Stimulated activated effector memory CD8-positive, alpha-beta T cell treated with anti-CD3 and anti-CD28 coated beads, Interleukin-12 subunit alpha, Interleukin-12 subunit beta, amount 100 ng/mL, for 72 hours (primary cell): ENCODE results near the gene ME3.
A peak's percentile ranks its signal among the peaks of the same experiment; 100 is the strongest.
"Not testable (repeated sequence)": the region's sequence is repeated elsewhere in the genome, so short reads cannot be mapped to it uniquely, and the experiment has no call there.

Experiments
- ATAC-seq: fragments of 150-1000 bp; cut with Tn5 transposase; 2 replicates; pipeline ENCODE4 v1.10.0; 2021
- DNase-seq, 2 donors: peaks; one replicate each; pipeline ENCODE4 v3.0.0; 2021 to 2022; ENCODE audit warnings: low spot score in 2 of 2
- H3K27ac Mint-ChIP-seq: one replicate; pipeline ENCODE4 v1.8.0; 2022; ENCODE audit warnings: mild to moderate bottlenecking, mixed read lengths
- H3K36me3 Mint-ChIP-seq: one replicate; pipeline ENCODE4 v1.8.0; 2022; ENCODE audit warnings: mild to moderate bottlenecking, mixed read lengths
- H3K4me1 Mint-ChIP-seq: one replicate; pipeline ENCODE4 v1.8.0; 2022; ENCODE audit warnings: mixed read lengths
- H3K4me3 Mint-ChIP-seq: one replicate; pipeline ENCODE4 v1.8.0; 2022; ENCODE audit warnings: mild to moderate bottlenecking, mixed read lengths
- H3K9me3 Mint-ChIP-seq: one replicate; pipeline ENCODE4 v1.8.0; 2022; ENCODE audit warnings: mixed read lengths

The ME3 gene

GRCh38 chr11:86443415-86443814, 229.0 kb downstream of the ME3 start:
- Mint-ChIP-seq H3K27ac (peak overlapping the region; percentile 11), H3K4me3 (no peak overlapping the region), H3K9me3 (no peaks in the 10 kb centered on the region), H3K4me1 (peaks cover 22% of the 10 kb centered on the region), H3K36me3 (no peaks in the 10 kb centered on the region)
- DNase-seq (no peak), ATAC-seq (no peak)

- Mint-ChIP-seq H3K36me3 (no peaks in the 10 kb centered on the region), H3K9me3 (no peaks in the 10 kb centered on the region), H3K27ac (no peak overlapping the region), H3K4me3 (peak overlapping the region; percentile 4), H3K4me1 (peaks cover 22% of the 10 kb centered on the region)
- DNase-seq (no peak), ATAC-seq (no peak)
Measured at GRCh38 chr11:86442827-86443226, 229.6 kb downstream of the ME3 start.

GRCh38 chr11:86442420-86442819, 230.0 kb downstream of the ME3 start:
- peaks cover 22% of the 10 kb centered on the region for H3K4me1 Mint-ChIP-seq
- DNase-seq = no peak
- no peak overlapping the region for H3K27ac Mint-ChIP-seq
- no peaks in the 10 kb centered on the region for H3K36me3 Mint-ChIP-seq
- peak overlapping the region; percentile 4 for H3K4me3 Mint-ChIP-seq
- no peaks in the 10 kb centered on the region for H3K9me3 Mint-ChIP-seq
- ATAC-seq = no peak

- no peak for ATAC-seq
- H3K36me3 Mint-ChIP-seq = no peaks in the 10 kb centered on the region
- no peaks in the 10 kb centered on the region for H3K9me3 Mint-ChIP-seq
- peaks cover 17% of the 10 kb centered on the region for H3K4me1 Mint-ChIP-seq
- H3K27ac Mint-ChIP-seq = no peak overlapping the region
- no peak overlapping the region for H3K4me3 Mint-ChIP-seq
- no peak for DNase-seq
Measured at GRCh38 chr11:86440843-86441242, 231.6 kb downstream of the ME3 start.

- ATAC-seq (peak; percentile 53), DNase-seq (no peak)
- Mint-ChIP-seq H3K4me1 (peaks cover 17% of the 10 kb centered on the region), H3K9me3 (no peaks in the 10 kb centered on the region), H3K36me3 (no peaks in the 10 kb centered on the region), H3K4me3 (no peak overlapping the region), H3K27ac (no peak overlapping the region)
Measured at GRCh38 chr11:86440305-86440716, 232.1 kb downstream of the ME3 start.

GRCh38 chr11:86438685-86439084, 233.7 kb downstream of the ME3 start:
- H3K9me3 Mint-ChIP-seq = no peaks in the 10 kb centered on the region
- no peak overlapping the region for H3K4me3 Mint-ChIP-seq
- ATAC-seq (no peak), DNase-seq (no peak)
- H3K27ac Mint-ChIP-seq = no peak overlapping the region
- H3K36me3 Mint-ChIP-seq = no peaks in the 10 kb centered on the region
- H3K4me1 Mint-ChIP-seq = peaks cover 11% of the 10 kb centered on the region

- Mint-ChIP-seq H3K27ac (no peak overlapping the region), H3K4me3 (no peak overlapping the region), H3K4me1 (no peaks in the 10 kb centered on the region), H3K9me3 (no peaks in the 10 kb centered on the region), H3K36me3 (no peaks in the 10 kb centered on the region)
- DNase-seq (no peak), ATAC-seq (no peak)
Measured at GRCh38 chr11:86435711-86436110, 236.7 kb downstream of the ME3 start.

- not testable (repeated sequence) for H3K9me3 Mint-ChIP-seq, H3K4me3 Mint-ChIP-seq, DNase-seq, ATAC-seq, H3K4me1 Mint-ChIP-seq, H3K27ac Mint-ChIP-seq, H3K36me3 Mint-ChIP-seq
Measured at GRCh38 chr11:86433361-86434095, 238.9 kb downstream of the ME3 start.

- Mint-ChIP-seq H3K27ac (no peak overlapping the region), H3K4me3 (peak overlapping the region; percentile 37), H3K36me3 (no peaks in the 10 kb centered on the region), H3K4me1 (no peaks in the 10 kb centered on the region), H3K9me3 (peaks cover 4% of the 10 kb centered on the region)
- DNase-seq (no peak), ATAC-seq (peak; percentile 55)
Measured at GRCh38 chr11:86431258-86431657, 241.2 kb downstream of the ME3 start.

- Mint-ChIP-seq H3K27ac (no peak overlapping the region), H3K9me3 (peaks cover 7% of the 10 kb centered on the region), H3K4me3 (no peak overlapping the region), H3K36me3 (no peaks in the 10 kb centered on the region), H3K4me1 (no peaks in the 10 kb centered on the region)
- ATAC-seq = no peak
- DNase-seq = no peak
Measured at GRCh38 chr11:86427441-86427840, 245.0 kb downstream of the ME3 start.

GRCh38 chr11:86423488-86423887, 248.9 kb downstream of the ME3 start:
- not testable (repeated sequence) for H3K36me3 Mint-ChIP-seq, H3K27ac Mint-ChIP-seq, ATAC-seq, H3K4me1 Mint-ChIP-seq, H3K4me3 Mint-ChIP-seq, H3K9me3 Mint-ChIP-seq, DNase-seq

GRCh38 chr11:86422371-86422770, 250.0 kb downstream of the ME3 start:
- Mint-ChIP-seq H3K9me3 (peaks cover 7% of the 10 kb centered on the region), H3K36me3 (no peaks in the 10 kb centered on the region)

GRCh38 chr11:86421946-86422345, 250.5 kb downstream of the ME3 start:
- DNase-seq = no peak
- peaks cover 4% of the 10 kb centered on the region for H3K9me3 Mint-ChIP-seq
- no peak for ATAC-seq
- H3K4me3 Mint-ChIP-seq = no peak overlapping the region
- H3K27ac Mint-ChIP-seq = no peak overlapping the region
- no peaks in the 10 kb centered on the region for H3K4me1 Mint-ChIP-seq
- no peaks in the 10 kb centered on the region for H3K36me3 Mint-ChIP-seq

More at GRCh38 chr11:86422371-86422770, 250.0 kb downstream of the ME3 start:
- H3K27ac Mint-ChIP-seq = no peak overlapping the region
- no peak overlapping the region for H3K4me3 Mint-ChIP-seq
- DNase-seq (no peak), ATAC-seq (no peak)
- H3K4me1 Mint-ChIP-seq = no peaks in the 10 kb centered on the region

GRCh38 chr11:86418917-86419316, 253.5 kb downstream of the ME3 start:
- Mint-ChIP-seq H3K4me1 (no peaks in the 10 kb centered on the region), H3K36me3 (no peaks in the 10 kb centered on the region), H3K9me3 (no peaks in the 10 kb centered on the region), H3K27ac (no peak overlapping the region), H3K4me3 (no peak overlapping the region)
- no peak for DNase-seq
- peak; percentile 80 for ATAC-seq

- no peaks in the 10 kb centered on the region for H3K36me3 Mint-ChIP-seq
- H3K9me3 Mint-ChIP-seq = no peaks in the 10 kb centered on the region
- H3K4me3 Mint-ChIP-seq = no peak overlapping the region
- ATAC-seq (peak; percentile 41), DNase-seq (no peak)
- H3K27ac Mint-ChIP-seq = no peak overlapping the region
- H3K4me1 Mint-ChIP-seq = no peaks in the 10 kb centered on the region
Measured at GRCh38 chr11:86418513-86418912, 253.9 kb downstream of the ME3 start.

GRCh38 chr11:86418106-86418505, 254.3 kb downstream of the ME3 start:
- Mint-ChIP-seq H3K4me1 (no peaks in the 10 kb centered on the region), H3K9me3 (no peaks in the 10 kb centered on the region), H3K36me3 (no peaks in the 10 kb centered on the region), H3K4me3 (no peak overlapping the region), H3K27ac (no peak overlapping the region)
- ATAC-seq (no peak), DNase-seq (no peak)
